Measurements from ENCODE around the gene PCDHGC4.

The PCDHGC4 gene

GRCh38 chr5:141514330-141515133 lies 29.7 kb downstream of the PCDHGC4 start:
- DNase-seq (peak in 1 of 2 donors; percentile 29), ATAC-seq (peak; percentile 37)
- Mint-ChIP-seq H3K9me3 (no peaks in the 10 kb centered on the region), H3K4me3 (peak overlapping the region; percentile 14 to 20), H3K27ac (peak overlapping the region in 1 of 2 donors; percentile 95), H3K27me3 (no peaks in the 10 kb centered on the region), H3K4me1 (peaks cover 52% of the 10 kb centered on the region)

- DNase-seq, result no peak
- peaks cover 46% of the 10 kb centered on the region for H3K4me1 Mint-ChIP-seq
- no peak for ATAC-seq
- H3K9me3 Mint-ChIP-seq, result no peaks in the 10 kb centered on the region
- H3K27ac Mint-ChIP-seq, result no peak overlapping the region
- no peak overlapping the region for H3K4me3 Mint-ChIP-seq
- H3K27me3 Mint-ChIP-seq, result no peaks in the 10 kb centered on the region
These were observed 30.3 kb downstream of the PCDHGC4 start for GRCh38 chr5:141515141-141515540.

GRCh38 chr5:141515946-141516671 lies 31.3 kb downstream of the PCDHGC4 start:
- ATAC-seq (no peak), DNase-seq (no peak)
- Mint-ChIP-seq H3K27ac (no peak overlapping the region), H3K4me1 (peaks cover 52% of the 10 kb centered on the region), H3K27me3 (no peaks in the 10 kb centered on the region), H3K4me3 (no peak overlapping the region), H3K9me3 (no peaks in the 10 kb centered on the region)

GRCh38 chr5:141516672-141517025 lies 31.8 kb downstream of the PCDHGC4 start:
- no peaks in the 10 kb centered on the region for H3K9me3 Mint-ChIP-seq
- ATAC-seq, result no peak
- no peaks in the 10 kb centered on the region for H3K27me3 Mint-ChIP-seq
- H3K4me3 Mint-ChIP-seq, result no peak overlapping the region
- no peak for DNase-seq
- no peak overlapping the region for H3K27ac Mint-ChIP-seq
- peaks cover 57% of the 10 kb centered on the region for H3K4me1 Mint-ChIP-seq

GRCh38 chr5:141517312-141517711 lies 32.5 kb downstream of the PCDHGC4 start:
- Mint-ChIP-seq H3K4me3 (no peak overlapping the region), H3K27me3 (no peaks in the 10 kb centered on the region), H3K4me1 (peaks cover 63% of the 10 kb centered on the region), H3K27ac (no peak overlapping the region), H3K9me3 (no peaks in the 10 kb centered on the region)
- ATAC-seq (no peak), DNase-seq (no peak)

GRCh38 chr5:141517880-141518617 lies 33.2 kb downstream of the PCDHGC4 start:
- ATAC-seq, result no peak

GRCh38 chr5:141518618-141519015 lies 33.8 kb downstream of the PCDHGC4 start:
- Mint-ChIP-seq H3K4me1 (peaks cover 61% of the 10 kb centered on the region), H3K27me3 (no peaks in the 10 kb centered on the region), H3K9me3 (no peaks in the 10 kb centered on the region), H3K27ac (no peak overlapping the region), H3K4me3 (no peak overlapping the region)
- ATAC-seq (no peak), DNase-seq (no peak)

More at GRCh38 chr5:141517880-141518617, 33.2 kb downstream of the PCDHGC4 start:
- no peaks in the 10 kb centered on the region for H3K27me3 Mint-ChIP-seq
- H3K27ac Mint-ChIP-seq, result peak overlapping the region in 1 of 2 donors; percentile 3
- H3K4me1 Mint-ChIP-seq, result peaks cover 63% of the 10 kb centered on the region
- no peaks in the 10 kb centered on the region for H3K9me3 Mint-ChIP-seq
- DNase-seq, result no peak
- H3K4me3 Mint-ChIP-seq, result no peak overlapping the region

GRCh38 chr5:141519605-141520565 lies 35.1 kb downstream of the PCDHGC4 start:
- H3K9me3 Mint-ChIP-seq, result no peaks in the 10 kb centered on the region
- H3K4me3 Mint-ChIP-seq, result no peak overlapping the region
- H3K27me3 Mint-ChIP-seq, result no peaks in the 10 kb centered on the region
- H3K4me1 Mint-ChIP-seq, result peaks cover 55% of the 10 kb centered on the region
- ATAC-seq (no peak), DNase-seq (no peak)
- H3K27ac Mint-ChIP-seq, result peak overlapping the region in 1 of 2 donors; percentile 19

- H3K4me3 Mint-ChIP-seq, result no peak overlapping the region
- peaks cover 54% of the 10 kb centered on the region for H3K4me1 Mint-ChIP-seq
- ATAC-seq (peak; percentile 75), DNase-seq (no peak)
- H3K27me3 Mint-ChIP-seq, result no peaks in the 10 kb centered on the region
- H3K9me3 Mint-ChIP-seq, result no peaks in the 10 kb centered on the region
- peak overlapping the region in 1 of 2 donors; percentile 47 for H3K27ac Mint-ChIP-seq
These were observed 36.5 kb downstream of the PCDHGC4 start for GRCh38 chr5:141521244-141521781.

- ATAC-seq (no peak), DNase-seq (no peak)
- Mint-ChIP-seq H3K4me3 (peak overlapping the region in 1 of 2 donors; percentile 3), H3K4me1 (peaks cover 49% of the 10 kb centered on the region), H3K9me3 (no peaks in the 10 kb centered on the region), H3K27ac (peak overlapping the region in 1 of 2 donors; percentile 46), H3K27me3 (no peaks in the 10 kb centered on the region)
These were observed 37.5 kb downstream of the PCDHGC4 start for GRCh38 chr5:141522301-141522700.

GRCh38 chr5:141523991-141524390 lies 39.2 kb downstream of the PCDHGC4 start:
- Mint-ChIP-seq H3K4me1 (peaks cover 49% of the 10 kb centered on the region), H3K9me3 (no peaks in the 10 kb centered on the region), H3K4me3 (no peak overlapping the region), H3K27me3 (no peaks in the 10 kb centered on the region), H3K27ac (no peak overlapping the region)
- no peak for ATAC-seq
- no peak for DNase-seq

GRCh38 chr5:141524604-141525597 lies 40.1 kb downstream of the PCDHGC4 start:
- H3K27me3 Mint-ChIP-seq, result no peaks in the 10 kb centered on the region
- H3K4me1 Mint-ChIP-seq, result peaks cover 49% of the 10 kb centered on the region
- DNase-seq (peak; percentile 37 to 48), ATAC-seq (peak; percentile 59)
- H3K27ac Mint-ChIP-seq, result peak overlapping the region; percentile 28 to 71
- no peak overlapping the region for H3K4me3 Mint-ChIP-seq
- H3K9me3 Mint-ChIP-seq, result no peaks in the 10 kb centered on the region

GRCh38 chr5:141525653-141526052 lies 40.8 kb downstream of the PCDHGC4 start:
- ATAC-seq (no peak), DNase-seq (no peak)
- Mint-ChIP-seq H3K4me3 (no peak overlapping the region), H3K27me3 (no peaks in the 10 kb centered on the region), H3K9me3 (no peaks in the 10 kb centered on the region), H3K27ac (peak overlapping the region in 1 of 2 donors; percentile 71), H3K4me1 (peaks cover 48% of the 10 kb centered on the region)

- H3K4me3 Mint-ChIP-seq, result no peak overlapping the region
- H3K4me1 Mint-ChIP-seq, result peaks cover 30% of the 10 kb centered on the region
- no peak for DNase-seq
- ATAC-seq, result no peak
- no peaks in the 10 kb centered on the region for H3K9me3 Mint-ChIP-seq
- H3K27me3 Mint-ChIP-seq, result no peaks in the 10 kb centered on the region
- no peak overlapping the region for H3K27ac Mint-ChIP-seq
These were observed 42.6 kb downstream of the PCDHGC4 start for GRCh38 chr5:141527426-141527825.
